Endodermal cell (in vitro differentiated cells): ENCODE results near the gene TRAF4. TPM values are rescaled to one million over a fixed set of nuclear protein-coding genes. Genes with fewer than 3 reads are reported as not detected.
A peak's percentile ranks its signal among the peaks of the same experiment; 100 is the strongest.

Experiments used
- DNase-seq: peaks from one replicate; pipeline ENCODE4 v3.0.0-alpha.2; 2017
- H3K27ac ChIP-seq: 2 replicates; pipeline ENCODE4 v1.5.1; 2013; ENCODE audit warnings: mild to moderate bottlenecking, low read depth, low read length, moderate library complexity
- H3K27me3 ChIP-seq: 2 replicates; pipeline ENCODE4 v1.6.1; 2013; ENCODE audit warnings: mild to moderate bottlenecking, low read length, moderate library complexity; ENCODE audit not compliant: insufficient read depth, control insufficient read depth, poor library complexity, severe bottlenecking
- H3K36me3 ChIP-seq: 2 replicates; pipeline ENCODE4 v1.7.0; 2013; ENCODE audit warnings: mild to moderate bottlenecking, low read length, moderate library complexity; ENCODE audit not compliant: control insufficient read depth, insufficient read depth
- H3K4me1 ChIP-seq: one replicate; pipeline ENCODE4 v1.7.0; 2013; ENCODE audit warnings: low read length; ENCODE audit not compliant: control insufficient read depth, insufficient read depth
- H3K4me3 ChIP-seq: 2 replicates; pipeline ENCODE4 v1.5.1; 2013; ENCODE audit warnings: mild to moderate bottlenecking, low read length, moderate library complexity
- H3K9ac ChIP-seq: 2 replicates; pipeline ENCODE4 v1.6.1; 2013; ENCODE audit warnings: mild to moderate bottlenecking, low read length, moderate library complexity; ENCODE audit not compliant: poor library complexity, severe bottlenecking; ENCODE audit errors: extremely low read depth
- H3K9me3 ChIP-seq: 2 replicates; pipeline ENCODE4 v1.6.1; 2013; ENCODE audit warnings: mild to moderate bottlenecking, low read length, moderate library complexity; ENCODE audit not compliant: control insufficient read depth
- H3K27ac Mint-ChIP-seq: 2 replicates; pipeline ENCODE4 v1.8.0; 2020; ENCODE audit warnings: mixed read lengths
- H3K27me3 Mint-ChIP-seq: 2 replicates; pipeline ENCODE4 v1.8.0; 2021; ENCODE audit warnings: mild to moderate bottlenecking, mixed read lengths; ENCODE audit not compliant: insufficient read depth
- H3K36me3 Mint-ChIP-seq: 2 replicates; pipeline ENCODE4 v1.8.0; 2020; ENCODE audit warnings: low read depth, mixed read lengths
- H3K4me1 Mint-ChIP-seq: 2 replicates; pipeline ENCODE4 v1.8.0; 2020; ENCODE audit warnings: mixed read lengths
- H3K4me3 Mint-ChIP-seq: 2 replicates; pipeline ENCODE4 v1.8.0; 2020; ENCODE audit warnings: mild to moderate bottlenecking, moderate library complexity, mixed read lengths
- H3K9me3 Mint-ChIP-seq: 2 replicates; pipeline ENCODE4 v1.8.0; 2020; ENCODE audit warnings: mild to moderate bottlenecking, mixed read lengths
- WGBS, 2 experiments: methylation state at CpG; one replicate each; pipeline versions ENCODE4 v1.1.5 to v1.1.7; 2013; ENCODE audit warnings: missing lambda C conversion rate in 2 of 2, mixed read lengths in 1 of 2; ENCODE audit not compliant: insufficient coverage in 1 of 2, insufficient read length in 1 of 2; 5-methylcytosine and 5-hydroxymethylcytosine counted together
- total RNA-seq, 2 donors: library from RNA; stranded (reverse); fragmentation: NEBNext Ultra II Directional in 1 of 2; extraction: Animal tissue kit (Norgen Biotek cat#: 25700) in 1 of 2; gene quantifications; 2 replicates in 1 of 2; 3 replicates in 1 of 2; pipeline ENCODE4 v1.2.1, GENCODE V29; 2021
- TF ChIP-seq, protein P1 (sequence below): fragments of 200-600 bp; sonication (generic); conservative IDR thresholded peaks from 2 replicates; pipeline ENCODE4 v1.5.0; 2021; ENCODE audit warnings: antibody characterized with exemption, mild to moderate bottlenecking

The TRAF4 gene
- total RNA-seq, 2 donors from 2014 or later, result 168 to 169 TPM

GRCh38 chr17:28750178-28751047 is 6.6 kb downstream of the TRAF4 start:
- Mint-ChIP-seq H3K27me3 (no peaks in the 10 kb centered on the region), H3K4me3 (no peak overlapping the region), H3K36me3 (peaks cover 49% of the 10 kb centered on the region), H3K9me3 (no peaks in the 10 kb centered on the region), H3K4me1 (peaks cover 7% of the 10 kb centered on the region), H3K27ac (peak overlapping the region; percentile 82)
- WGBS, 2 experiments, result 56 to 60% methylated on average over 16 to 20 of the region's 20 CpGs
- Histone ChIP-seq H3K4me3 (no peak overlapping the region), H3K36me3 (peaks cover 68% of the 10 kb centered on the region), H3K9me3 (no peaks in the 10 kb centered on the region), H3K27me3 (no peaks in the 10 kb centered on the region), H3K27ac (no peak overlapping the region), H3K9ac (no peak overlapping the region), H3K4me1 (peaks cover 12% of the 10 kb centered on the region)
- DNase-seq, result peak; percentile 99
- TF ChIP-seq, protein P1, sequence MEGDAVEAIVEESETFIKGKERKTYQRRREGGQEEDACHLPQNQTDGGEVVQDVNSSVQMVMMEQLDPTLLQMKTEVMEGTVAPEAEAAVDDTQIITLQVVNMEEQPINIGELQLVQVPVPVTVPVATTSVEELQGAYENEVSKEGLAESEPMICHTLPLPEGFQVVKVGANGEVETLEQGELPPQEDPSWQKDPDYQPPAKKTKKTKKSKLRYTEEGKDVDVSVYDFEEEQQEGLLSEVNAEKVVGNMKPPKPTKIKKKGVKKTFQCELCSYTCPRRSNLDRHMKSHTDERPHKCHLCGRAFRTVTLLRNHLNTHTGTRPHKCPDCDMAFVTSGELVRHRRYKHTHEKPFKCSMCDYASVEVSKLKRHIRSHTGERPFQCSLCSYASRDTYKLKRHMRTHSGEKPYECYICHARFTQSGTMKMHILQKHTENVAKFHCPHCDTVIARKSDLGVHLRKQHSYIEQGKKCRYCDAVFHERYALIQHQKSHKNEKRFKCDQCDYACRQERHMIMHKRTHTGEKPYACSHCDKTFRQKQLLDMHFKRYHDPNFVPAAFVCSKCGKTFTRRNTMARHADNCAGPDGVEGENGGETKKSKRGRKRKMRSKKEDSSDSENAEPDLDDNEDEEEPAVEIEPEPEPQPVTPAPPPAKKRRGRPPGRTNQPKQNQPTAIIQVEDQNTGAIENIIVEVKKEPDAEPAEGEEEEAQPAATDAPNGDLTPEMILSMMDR, result peak; percentile 99

DNA sequence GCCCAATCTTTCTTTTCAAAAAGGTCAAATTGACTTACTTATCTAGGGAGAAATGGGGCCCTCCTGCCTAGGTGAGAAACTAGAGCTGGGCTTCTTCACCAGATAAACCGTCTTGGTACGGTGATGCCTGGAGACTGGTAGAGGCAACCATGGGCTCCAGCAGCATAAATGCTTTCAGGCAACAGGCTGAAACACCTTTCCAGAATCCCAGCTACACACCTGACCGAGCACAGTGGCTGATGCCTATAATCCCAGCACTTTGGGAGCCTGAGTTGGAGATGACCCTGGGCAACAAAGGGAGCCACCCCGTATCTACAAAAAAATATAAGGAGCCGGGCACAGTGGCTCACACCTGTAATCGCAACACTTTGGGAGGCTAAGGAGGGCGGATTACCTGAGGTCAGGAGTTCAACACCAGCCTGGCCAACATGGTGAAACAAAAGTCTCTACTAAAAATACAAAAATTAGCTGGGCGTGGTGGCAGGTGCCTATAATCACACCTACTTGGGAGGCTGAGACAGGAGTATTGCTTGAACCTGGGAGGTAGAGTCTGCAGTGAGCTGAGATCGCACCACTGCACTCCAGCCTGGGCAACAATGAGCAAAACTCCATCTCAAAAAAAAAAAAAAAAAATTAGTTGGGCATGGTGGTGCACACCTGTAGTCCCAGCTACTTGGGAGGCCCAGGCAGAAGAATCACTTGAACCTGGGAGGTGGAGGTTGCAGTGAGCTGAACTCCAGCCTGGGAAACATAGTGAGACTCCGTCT is 8.0 kb downstream of the TRAF4 start:
- Histone ChIP-seq H3K9ac (no peak overlapping the region), H3K27ac (no peak overlapping the region), H3K36me3 (peaks cover 59% of the 10 kb centered on the region), H3K4me1 (peaks cover 3% of the 10 kb centered on the region), H3K9me3 (no peaks in the 10 kb centered on the region), H3K4me3 (no peak overlapping the region), H3K27me3 (no peaks in the 10 kb centered on the region)
- no peaks in the 10 kb centered on the region for H3K27me3 Mint-ChIP-seq
- no peak overlapping the region for H3K27ac Mint-ChIP-seq
- no peaks in the 10 kb centered on the region for H3K4me1 Mint-ChIP-seq
- H3K9me3 Mint-ChIP-seq, result no peaks in the 10 kb centered on the region
- H3K36me3 Mint-ChIP-seq, result peaks cover 47% of the 10 kb centered on the region
- TF ChIP-seq, protein P1, result no peak
- no peak overlapping the region for H3K4me3 Mint-ChIP-seq
- WGBS, 2 experiments, result 92 to 97% methylated on average over 8 to 9 of the region's 10 CpGs
- DNase-seq, result peak; percentile 57

GRCh38 chr17:28755486-28755885 is 11.7 kb downstream of the TRAF4 start:
- Histone ChIP-seq H3K27ac (no peak overlapping the region), H3K9ac (no peak overlapping the region), H3K9me3 (no peaks in the 10 kb centered on the region), H3K4me1 (peaks cover under 1% of the 10 kb centered on the region), H3K4me3 (no peak overlapping the region), H3K27me3 (no peaks in the 10 kb centered on the region), H3K36me3 (peaks cover 57% of the 10 kb centered on the region)
- Mint-ChIP-seq H3K4me3 (no peak overlapping the region), H3K9me3 (no peaks in the 10 kb centered on the region), H3K27ac (no peak overlapping the region), H3K27me3 (no peaks in the 10 kb centered on the region), H3K4me1 (no peaks in the 10 kb centered on the region), H3K36me3 (peaks cover 57% of the 10 kb centered on the region)
- TF ChIP-seq, protein P1, result no peak
- 90 to 94% methylated on average over 5 to 7 of the region's 7 CpGs for WGBS, 2 experiments
- DNase-seq, result peak; percentile 55
